ENCODE measurements around the gene LRRC3. TPM values are rescaled to one million over a fixed set of nuclear protein-coding genes. Genes with fewer than 3 reads are reported as not detected.
A peak's percentile ranks its signal among the peaks of the same experiment; 100 is the strongest.

The LRRC3 gene
- total and polyA plus RNA-seq, 2 of the 8 experiments (the other 6 are each of a cell fraction or from before 2014, with no cell fraction given): 3.1 to 5.4 TPM

GRCh38 chr21:44455524-44456213 lies 359 bp downstream of the LRRC3 start (continued):
- TF ChIP-seq HDAC2 (IDR thresholded peaks at IDR 0.05; ENCODE audit: borderline replicate concordance in 1 of 2, low read depth in 2 of 2, low read length in 2 of 2) (0 out of 4 replicates have a peak, but pooled peaks of 1 of the 2 experiments have one; percentile 66), SP2 (IDR thresholded peaks at IDR 0.05; ENCODE audit: low read length) (no peak), KDM4A (IDR thresholded peaks at IDR 0.05; ENCODE audit: low read depth, low read length, severe bottlenecking) (peak; percentile 41), RFX5 (IDR thresholded peaks at IDR 0.05; ENCODE audit: borderline replicate concordance, low read depth, low read length) (no peak), USF2 (IDR thresholded peaks at IDR 0.05; ENCODE audit: low read length) (peak; percentile 44; the same call in 1 of the 2 replicates), RAD21 (IDR thresholded peaks at IDR 0.05 in 1 of 2, conservative IDR thresholded peaks at IDR 0.05 in 1 of 2; ENCODE audit: low read depth in 2 of 2, low read length in 2 of 2) (peak; percentile 17 to 35; a peak in 2 of 4 replicates), CTBP2 (IDR thresholded peaks at IDR 0.05; ENCODE audit: borderline replicate concordance, insufficient read depth, insufficient read length, low read length) (no peak), ZNF274 (IDR thresholded peaks at IDR 0.05; ENCODE audit: borderline replicate concordance, extremely low read depth, low read length) (no peak), SUZ12 (IDR thresholded peaks at IDR 0.05; ENCODE audit: low read length) (0 out of 2 replicates have a peak, but pooled peaks have one; percentile 22), CBX5 (IDR thresholded peaks at IDR 0.05; ENCODE audit: low read depth, low read length) (no peak), CHD1 (IDR thresholded peaks at IDR 0.05; ENCODE audit: low read depth, low read length) (no peak), MAX (IDR thresholded peaks at IDR 0.05) (peak; percentile 85)

Data from H1 (cell line).